T1000 (cell line): Measurements from ENCODE around the gene QDPR.

Experiments used
- DNase-seq: peaks from one replicate; lab custom pipeline; 2025; ENCODE audit warnings: mixed read lengths; lab: John Stamatoyannopoulos, UW

QDPR gene

DNA sequence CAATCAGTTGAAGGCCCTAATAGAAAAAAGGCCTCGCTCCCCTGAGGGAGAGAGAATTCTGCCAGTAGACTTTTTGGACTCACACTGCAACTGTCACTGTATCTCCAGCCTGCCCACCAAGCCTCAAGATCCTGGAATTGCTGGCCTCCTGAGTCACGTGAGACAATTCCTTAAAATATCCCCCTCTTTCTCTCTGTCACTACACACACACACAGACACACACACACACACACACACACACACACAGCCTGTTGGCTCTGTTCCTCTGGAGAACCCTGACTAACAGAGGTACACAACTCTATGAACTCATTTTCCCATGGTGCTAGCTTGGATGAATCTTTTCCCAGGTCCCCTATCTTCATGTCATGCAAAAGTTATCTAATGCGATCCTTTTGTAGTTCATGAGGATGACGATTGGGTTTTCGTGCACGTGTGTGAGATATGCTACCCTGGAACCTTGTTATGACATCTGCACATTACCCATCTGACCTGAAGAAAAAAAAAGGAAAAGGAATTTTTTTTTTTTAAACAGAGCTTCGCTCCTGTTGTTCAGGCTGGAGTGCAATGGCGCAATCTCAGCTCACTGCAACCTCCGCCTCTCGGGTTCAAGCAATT lies 16.8 kb upstream of the QDPR start:
- no peak for DNase-seq

DNA sequence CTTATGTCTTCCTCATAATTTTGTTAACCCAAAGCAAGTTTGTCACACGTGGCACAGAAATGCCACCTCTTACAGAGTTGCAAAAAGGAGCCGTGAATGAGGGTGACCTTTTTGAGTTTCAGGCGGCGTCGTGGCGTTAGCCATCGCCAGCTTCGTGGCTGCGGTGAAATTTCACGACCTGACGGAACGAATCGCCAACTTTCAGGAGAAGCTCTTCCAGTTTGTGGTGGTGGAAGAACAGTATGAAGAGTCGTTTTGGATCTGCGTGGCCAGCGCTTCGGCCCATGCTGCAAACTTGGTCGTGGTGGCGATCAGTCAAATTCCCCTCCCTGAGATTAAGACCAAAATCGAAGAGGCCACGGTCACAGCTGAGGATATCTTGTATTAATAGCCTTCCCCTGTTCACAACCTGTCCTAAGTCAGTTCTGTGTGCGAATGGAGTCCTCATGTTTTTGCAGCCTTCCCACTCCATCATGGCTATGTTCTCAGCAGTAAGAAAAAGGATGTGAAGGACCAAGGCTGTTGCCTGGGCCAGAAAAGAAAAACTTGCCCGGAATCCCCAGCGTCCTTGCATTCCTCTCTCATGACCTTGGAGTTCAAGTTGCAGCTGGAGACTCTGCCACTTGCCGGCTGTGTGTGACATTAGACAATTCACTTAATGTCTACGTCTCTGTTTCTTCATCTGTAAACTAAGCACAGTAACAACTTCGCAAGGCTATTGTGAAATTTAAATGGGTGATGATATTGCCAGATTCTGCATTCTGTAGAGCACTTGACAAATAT lies 15.0 kb upstream of the QDPR start:
- no peak for DNase-seq

DNA sequence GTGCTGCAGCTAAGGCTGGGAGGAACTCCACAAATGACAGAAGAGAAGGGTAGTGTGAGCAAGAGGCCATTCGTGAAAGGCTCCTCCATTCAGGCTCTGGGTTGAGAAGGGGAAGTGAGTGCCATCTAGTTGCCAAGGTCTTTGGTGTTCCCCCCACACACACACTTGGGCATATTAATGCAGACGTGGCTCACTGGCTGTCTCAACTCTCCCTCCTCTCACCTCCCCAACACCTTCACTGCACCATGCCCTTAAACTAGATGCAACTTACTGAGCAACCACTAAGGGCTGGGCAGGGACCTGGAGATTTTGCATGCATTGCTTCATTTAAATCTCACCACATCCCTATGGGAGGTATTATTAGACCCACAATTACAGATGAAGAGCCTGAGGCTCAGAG lies 11.8 kb upstream of the QDPR start:
- DNase-seq, result no peak

DNA sequence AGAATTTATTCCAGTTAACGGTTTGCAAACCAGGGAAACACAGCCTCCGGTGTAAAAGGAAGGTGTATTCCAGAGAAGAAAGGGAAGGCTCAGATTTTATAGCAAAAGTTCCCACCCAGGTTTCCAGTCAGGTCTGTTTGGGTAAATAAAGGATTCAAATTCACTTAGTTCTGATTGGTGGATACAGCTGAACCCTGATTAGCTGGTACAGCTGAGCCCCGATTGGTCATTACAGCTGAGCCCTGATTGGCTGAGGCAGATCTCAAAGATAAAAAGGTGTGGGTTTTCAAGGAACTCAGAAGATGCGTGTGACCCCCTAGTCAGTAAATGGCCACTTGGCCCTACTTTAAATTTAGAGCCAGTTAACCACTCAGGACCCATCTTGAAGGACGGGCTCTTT lies 9.7 kb upstream of the QDPR start:
- DNase-seq, result no peak

DNA sequence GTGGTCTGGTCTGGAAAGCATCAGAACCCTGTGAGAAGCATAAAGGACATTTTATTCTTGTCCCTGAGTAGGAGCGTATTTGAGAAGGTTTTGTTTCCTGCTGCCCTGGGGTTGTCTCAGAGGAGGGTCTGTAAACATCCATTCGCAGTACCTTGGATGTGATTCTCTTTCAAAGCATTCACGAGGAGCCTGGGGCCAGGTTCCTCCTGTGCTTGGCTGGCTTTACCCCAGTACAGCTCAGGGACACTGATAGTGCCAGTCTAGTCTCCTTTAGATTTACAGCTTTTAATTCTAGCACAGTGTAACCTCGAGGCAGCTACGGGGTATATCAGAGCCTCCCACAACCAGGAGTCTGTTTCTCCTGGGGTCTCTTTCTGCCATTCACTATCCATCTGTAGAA lies 5.8 kb upstream of the QDPR start:
- no peak for DNase-seq

DNA sequence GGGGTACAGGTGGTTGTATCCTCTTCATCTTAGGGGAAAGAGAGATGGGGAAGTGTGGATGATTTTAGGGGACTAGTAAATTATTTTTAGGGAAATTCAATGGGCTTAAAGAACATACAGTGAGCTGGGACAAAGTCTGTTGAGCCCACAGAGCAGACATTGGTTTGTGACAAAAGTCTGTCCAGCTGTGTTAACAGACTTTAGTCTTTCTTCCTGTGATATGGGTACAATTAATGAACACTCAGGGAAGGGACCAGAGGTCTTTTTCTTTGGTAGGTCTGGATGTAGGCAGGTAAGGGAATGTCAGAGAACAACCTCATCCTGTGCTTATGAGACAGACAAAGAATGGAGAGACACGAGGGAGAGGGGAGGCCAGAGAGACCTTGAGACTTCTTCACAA lies 5.1 kb upstream of the QDPR start:
- DNase-seq, result no peak

DNA sequence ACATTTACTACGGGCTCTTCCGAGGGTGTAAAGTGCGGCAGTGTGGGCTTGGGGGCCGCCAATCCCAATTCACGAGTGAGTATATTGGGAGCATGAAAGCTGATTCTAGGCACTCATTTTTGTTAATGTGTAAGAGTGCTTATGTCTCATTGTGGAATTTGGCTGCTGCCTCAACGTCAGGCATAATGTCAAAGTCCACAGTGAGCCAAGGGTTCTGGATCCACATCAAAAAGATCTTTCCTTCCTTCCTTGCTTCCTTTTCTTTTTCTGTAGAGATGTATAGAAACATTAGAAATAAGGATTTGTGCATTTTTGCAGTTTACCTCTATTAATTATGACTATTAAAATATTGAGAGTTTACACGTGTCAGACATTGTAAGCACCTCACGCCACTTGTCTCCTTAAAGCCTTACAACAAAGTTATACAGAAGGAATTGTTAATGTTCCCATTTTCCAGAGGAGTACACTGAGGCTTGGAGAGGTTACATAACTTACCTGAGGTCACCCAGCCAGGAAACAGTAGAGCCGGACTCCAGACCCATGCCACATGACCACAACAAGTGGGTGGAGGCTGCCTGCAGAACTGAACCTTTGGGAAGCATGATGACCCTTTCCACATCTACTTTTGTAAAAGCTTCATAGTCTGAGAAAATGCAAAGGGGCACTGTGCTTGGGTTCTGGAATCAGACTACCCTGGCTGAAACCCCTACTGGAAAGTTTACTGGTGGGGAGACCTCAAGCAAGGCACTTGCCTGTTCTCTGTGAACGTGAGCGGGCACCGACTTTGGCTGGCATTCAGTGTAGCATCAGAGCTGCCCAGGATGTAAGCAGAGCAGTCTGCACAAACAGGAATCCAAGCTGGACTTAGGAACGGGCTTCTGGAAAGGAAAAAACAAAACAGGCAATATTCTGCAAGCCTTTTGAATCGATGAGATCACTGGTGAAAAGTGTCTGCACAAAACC lies 3.8 kb upstream of the QDPR start:
- no peak for DNase-seq

DNA sequence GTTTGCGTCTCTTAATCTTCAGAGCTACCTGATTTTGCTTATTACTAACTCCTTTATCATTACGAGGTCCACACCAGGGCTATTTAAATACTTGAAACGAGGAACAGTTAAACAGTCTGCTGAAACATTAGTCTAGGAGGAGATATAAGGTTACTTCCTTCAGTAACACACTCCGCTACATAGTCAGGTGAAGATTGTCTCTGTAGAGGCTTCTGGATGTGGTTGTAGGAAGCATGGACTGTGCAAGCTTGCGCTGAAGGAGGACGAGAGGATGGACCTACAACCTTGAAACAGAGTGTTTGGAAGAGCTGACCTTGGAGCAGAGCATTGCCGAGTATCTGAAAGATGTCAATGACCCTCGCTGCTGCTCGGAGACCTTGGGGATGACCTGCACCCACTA lies 3.0 kb upstream of the QDPR start, which contains the start of gene CLRN2:
TSS of gene CLRN2 (plus strand) at position 301 of the 400 bp plus-strand sequence. CDS start 102 bp downstream, outside the sequence.
- DNase-seq, result no peak

DNA sequence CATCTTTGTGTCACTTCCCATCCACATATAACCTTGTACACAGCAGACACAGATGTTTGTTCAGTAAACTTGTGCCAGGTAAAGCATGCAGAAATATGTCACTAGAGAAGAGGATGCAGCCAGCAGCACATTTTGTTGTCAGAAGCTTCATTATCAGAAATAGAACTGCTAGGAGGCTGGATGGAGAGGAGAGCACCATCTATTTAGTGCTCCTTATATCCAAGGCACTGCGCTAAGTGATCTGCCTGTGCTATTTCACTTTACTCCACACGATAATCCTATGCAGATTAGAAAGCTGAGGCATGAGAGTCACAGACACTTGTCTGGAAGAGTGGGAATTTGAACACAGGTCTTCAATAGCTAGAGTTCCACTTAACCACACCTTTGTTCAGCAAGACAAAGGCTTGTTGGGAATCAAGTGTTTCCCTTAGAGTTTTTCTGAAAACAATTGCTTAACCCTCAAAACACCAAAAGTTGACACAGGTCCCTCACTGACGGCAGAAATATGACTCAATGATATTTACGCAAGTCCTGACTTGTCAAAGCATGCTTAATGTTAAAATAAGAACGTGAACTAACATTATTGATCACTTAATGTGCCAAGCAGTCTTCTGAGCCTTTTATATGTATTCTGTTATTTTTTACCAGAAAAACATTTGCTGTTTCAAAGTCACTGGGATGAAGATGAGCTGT lies 1.2 kb upstream of the QDPR start:
- DNase-seq, result no peak

DNA sequence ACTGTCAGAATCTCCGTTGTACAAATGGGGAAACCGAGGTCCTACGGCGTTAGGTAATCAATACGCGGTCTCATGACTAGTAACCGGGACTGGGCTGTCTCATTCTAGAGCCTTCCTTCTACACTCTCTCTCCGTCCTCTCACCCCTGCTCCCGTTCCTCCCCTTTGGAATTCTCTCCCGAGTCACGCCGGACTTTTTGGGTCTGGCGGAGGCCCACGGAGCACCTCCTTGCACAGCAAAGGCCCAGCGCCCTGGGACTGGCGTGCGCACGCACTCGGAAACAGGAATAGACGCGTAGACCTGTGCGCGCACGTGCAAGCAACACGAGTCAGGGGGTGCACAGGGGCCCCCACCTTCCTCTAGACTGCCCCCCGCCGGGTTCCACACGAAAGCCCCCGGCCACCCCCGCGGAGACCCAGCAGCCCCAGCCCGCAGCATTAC lies 361 bp downstream of the QDPR start:
- DNase-seq, result peak; percentile 62

DNA sequence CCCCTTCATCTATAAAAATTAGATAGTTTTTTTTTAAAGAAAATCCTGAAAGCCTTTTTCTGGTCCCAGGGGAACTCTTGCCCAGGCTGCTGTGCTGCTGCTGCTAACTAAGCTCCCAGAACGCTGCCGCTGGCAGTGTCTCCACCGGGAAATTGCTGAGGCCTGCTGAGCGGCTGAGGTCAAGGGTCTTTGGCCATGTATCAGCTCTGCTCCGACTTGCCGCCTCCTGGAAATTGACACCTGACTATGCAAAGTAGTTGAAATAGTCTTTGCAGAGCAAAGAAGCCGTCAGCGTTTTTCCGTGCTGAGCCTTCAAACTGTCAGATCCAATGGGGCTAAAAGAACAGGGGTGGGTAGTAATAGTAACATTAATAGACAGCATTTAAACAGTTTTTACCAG lies 839 bp downstream of the QDPR start:
- no peak for DNase-seq

DNA sequence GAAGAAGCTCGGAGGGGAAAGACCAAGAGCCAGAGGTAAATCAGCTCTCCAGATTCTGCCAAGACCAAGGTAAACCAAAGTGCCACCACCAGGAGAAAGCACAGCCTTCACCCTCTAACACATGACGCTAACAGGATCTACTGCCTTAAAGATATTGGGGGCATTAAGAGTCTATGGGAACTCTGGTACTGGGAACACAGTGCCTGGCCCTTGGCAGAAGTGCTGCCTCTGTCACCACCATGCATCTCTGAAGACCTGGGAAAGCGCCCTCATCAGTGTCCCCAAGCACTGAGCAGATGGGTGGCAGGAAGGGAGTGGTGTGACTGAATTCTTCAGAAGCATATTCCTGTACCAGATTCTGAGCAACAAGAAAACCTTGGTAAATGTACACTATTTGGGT lies 1.3 kb downstream of the QDPR start:
- DNase-seq, result no peak

DNA sequence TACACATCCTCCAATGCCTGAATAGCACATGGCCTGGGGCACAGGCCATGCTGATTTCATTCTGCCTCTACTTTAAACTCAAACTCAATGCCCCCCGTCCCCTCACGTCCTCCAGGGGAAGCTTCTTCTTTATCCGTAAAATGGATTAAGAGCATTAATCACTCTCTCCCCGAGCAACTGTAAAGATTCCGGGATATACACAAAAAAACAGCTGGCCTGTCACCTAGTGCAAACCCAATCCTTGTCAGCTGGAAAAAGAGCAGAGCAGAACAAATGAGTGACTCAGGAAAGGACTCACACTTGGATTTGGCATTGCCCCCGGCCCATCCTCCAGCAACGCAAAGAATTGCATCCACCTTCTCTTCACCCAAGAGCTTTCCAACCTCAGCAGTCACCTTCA lies 7.8 kb downstream of the QDPR start:
- DNase-seq, result no peak

DNA sequence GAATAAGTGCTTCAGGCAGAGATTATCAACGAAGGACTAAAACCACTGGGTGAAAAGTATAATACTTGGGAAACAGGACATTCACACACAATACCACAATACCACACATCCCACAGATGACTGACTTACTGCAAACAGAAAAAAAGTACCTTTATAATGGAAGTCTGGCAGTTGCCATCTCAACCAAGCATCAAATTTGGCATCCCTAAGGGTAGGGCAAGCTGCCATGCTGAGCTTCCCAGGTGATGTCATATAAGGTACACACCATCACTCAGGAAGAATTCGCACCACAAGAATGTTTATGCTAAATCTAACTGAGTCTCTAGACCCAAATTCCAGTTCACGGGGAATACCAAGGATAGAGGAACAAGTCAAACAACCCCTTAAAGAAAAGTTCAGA lies 9.1 kb downstream of the QDPR start:
- DNase-seq, result no peak

DNA sequence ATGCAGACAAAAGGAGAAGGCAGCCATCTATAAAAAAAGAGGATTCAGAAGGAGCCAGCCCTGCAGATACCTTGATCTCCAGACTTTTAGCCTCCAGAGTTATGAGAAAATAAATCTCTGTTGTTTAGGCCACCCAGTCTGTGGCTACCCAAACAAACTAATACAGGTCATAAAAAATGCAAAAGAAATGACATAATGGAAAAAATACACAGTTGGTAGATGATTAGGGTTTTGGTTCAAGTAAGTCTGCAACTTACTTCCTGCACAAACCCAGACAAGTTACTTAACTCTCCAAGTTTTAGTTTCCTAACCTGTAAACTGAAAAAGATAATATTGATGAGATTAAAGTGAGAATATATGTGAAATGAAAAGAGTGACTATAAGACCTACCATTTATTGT lies 11.3 kb downstream of the QDPR start:
- DNase-seq, result no peak

DNA sequence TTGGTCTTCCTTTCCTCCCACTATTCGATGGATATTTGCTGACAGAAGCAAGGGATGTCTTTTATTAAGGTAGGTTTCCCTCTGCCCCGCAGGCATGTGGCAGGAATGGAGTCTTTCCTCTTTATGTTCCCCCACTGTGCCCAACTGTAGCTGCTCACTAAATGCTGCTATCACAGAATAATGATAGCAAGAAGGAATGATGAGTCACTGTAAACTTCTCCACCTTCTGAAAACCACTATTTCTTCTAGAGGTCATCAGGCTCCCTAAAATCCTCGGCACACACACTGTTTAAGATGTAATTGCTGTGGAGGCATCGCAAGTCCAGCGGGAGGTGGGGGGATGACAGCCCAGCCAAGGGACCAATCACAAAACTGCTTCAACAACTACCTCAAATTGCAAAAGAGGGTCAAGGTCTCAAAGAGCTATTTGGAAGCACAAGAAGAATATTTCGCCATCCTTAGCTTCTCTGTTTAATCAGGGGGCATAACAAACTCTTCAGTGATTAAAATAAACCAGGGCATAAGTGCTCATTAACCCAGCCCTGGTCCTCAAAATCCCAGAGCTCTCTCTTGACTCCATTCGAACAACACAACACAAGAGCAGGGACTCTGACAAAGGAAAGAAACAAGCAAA lies 13.9 kb downstream of the QDPR start:
- DNase-seq, result no peak

DNA sequence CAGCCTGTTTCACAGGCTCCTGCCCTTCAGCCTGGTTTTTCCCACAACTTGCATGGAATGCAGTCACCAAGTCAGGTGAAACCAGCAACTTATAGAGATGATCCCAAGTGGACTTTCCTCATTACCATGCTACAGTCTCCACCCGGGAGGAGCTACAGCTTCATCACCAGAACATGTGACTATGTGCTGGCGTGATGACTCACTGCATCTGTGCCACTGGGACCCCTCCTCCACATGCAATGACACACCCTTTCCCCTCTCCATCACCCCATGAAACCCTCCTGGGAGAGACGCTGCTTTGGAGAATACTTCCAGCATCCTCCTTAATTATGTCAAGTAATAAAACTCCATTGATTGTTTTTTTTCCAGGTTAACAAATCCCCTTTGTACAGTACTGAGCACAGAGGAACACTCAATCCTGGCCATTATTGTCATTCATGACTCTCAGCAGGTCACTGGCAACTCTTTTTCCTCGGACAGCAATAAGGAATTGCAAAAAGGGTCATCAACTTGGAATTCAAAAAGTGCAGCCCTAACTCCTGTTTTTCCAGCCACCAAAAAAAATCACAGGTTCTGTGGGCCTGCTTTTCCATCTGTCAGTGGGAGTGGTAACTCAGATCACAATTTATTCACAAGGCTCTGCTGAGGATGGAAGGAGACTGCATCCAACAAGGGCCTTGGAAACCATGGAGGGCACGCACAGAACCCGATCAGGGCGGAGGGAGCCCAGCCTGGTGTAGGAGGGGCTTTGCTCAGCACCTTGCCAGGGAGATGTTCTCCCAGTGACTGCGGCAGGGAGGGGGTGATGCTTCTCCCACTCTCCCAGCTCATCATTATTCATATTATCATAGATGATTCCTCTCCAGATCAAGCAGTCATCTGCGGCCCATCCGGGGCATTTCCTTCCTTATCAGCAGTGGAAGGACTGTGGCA lies 17.4 kb downstream of the QDPR start:
- peak; percentile 73 for DNase-seq

DNA sequence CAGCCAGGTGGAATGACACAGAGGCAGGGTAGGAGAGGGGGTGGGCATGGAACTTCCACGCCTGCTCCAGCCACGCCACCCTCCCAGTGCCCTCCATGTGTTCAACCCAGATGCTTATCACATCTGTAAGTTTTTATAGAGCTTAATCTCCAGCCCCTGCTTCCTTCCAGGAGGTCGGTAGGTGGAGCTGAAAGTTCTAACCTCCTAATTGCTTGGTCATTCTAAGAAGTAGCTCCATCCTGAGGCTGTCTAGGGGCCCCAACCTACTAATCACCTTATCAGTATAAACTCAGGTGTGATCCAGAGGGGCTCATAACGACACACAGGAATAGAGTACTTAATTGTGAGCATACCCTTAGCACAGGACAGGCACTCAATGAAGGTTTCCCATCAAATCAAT lies 18.3 kb downstream of the QDPR start:
- DNase-seq, result no peak

DNA sequence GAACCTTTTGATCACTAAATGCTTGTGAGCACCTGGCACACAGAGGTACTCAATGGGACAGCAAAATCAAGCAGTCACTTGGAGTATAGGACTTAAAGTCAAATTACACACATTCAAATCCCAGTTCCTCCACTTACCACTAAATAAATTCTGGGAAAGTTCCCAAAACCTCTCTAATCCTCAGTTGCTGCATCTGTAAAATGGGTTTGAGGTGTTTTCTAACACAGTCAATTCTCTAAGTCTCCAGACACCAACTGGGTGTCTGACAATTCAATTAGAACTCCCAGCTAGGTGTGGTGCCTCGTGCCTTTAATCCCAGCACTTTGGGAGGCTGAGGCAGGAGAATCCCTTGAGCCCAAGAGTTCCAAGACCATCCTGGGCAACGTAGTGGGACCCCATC lies 19.0 kb downstream of the QDPR start:
- DNase-seq, result no peak

DNA sequence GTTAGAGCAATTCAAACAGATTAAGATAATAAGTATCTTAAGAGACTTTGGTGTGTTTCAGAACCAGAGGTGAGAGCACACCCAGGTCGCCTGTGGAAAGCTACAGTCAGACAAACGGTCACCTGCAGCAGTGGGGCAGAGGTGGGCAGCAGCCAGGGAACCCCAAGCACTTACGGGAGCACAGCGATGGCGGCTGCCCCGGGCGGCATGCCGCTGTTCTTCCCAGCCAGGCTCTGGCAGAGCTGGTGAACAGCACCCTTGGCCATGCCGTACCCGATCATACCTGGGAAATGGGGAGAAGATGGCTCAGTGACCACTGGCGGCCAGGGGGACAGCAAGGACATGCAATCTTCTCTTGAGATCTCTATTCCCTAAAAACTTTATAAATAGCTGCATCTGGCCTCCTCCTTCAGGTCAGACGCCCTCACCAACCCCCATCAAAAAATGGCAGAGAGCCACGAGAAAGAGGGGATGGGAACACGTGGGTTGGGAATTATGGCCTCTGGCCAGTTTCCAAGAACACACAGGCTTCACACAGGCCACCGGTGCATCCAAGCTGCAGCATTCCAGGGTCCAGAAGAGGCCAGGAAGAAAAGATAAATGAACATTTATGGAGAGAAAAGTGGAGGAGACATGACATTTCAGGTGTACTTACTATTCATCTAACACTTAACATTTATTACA lies 19.7 kb downstream of the QDPR start:
- no peak for DNase-seq
